HG03139 (cell line): ENCODE data around the gene AFTPH.

Source experiments
- ATAC-seq: cut with Tn5 transposase; IDR thresholded peaks from one replicate; pipeline ENCODE4 v1.9.1; 2021; ENCODE audit not compliant: unreplicated experiment

The AFTPH gene

DNA sequence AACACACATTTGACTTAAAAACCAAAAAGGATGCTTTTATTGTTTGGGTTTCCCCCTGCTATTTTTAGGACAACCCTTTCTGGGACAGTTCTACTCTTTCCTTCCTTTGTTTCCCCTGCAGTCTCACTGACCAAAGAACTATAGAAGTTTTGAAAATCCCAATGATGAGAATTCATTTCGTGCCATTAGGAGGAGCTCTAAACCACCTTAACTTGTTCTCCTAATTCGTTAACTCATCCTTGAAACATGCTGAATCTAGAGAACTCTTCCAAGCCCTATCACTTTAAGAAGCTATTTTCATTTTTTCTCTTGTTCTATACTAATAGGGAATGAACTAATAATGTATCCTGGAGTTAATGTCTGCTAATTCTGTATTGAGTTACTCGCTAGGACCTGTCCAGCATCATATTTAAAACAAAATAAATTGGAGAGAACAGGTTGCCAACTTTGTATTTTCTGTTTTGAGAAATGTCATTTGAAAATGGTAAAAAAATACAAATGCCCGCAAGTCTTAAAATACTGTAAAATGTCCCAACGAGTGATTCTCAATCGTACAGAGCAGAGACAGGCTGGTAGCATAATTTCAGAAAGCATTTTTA lies 62.9 kb downstream of the AFTPH start:
- ATAC-seq: no peak

DNA sequence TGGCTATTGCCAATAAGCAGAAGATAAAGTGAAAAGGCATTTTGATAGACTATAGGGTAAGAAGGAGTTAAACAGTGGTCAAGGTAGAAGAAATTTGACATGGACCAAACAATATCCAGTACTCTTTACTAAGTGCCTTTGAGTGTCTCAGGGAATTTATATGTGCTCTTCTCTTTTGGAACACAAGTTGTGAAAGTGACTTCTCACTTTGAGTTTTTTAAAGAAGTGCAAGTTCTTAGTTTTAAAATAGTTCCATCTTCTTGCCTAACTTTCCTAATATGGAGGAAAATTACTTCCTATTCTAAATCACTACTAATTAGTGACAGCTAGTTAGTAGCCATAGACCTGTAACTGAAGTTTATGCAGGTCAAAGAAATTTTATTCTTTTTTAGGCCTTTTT lies 63.4 kb downstream of the AFTPH start:
- no peak for ATAC-seq

DNA sequence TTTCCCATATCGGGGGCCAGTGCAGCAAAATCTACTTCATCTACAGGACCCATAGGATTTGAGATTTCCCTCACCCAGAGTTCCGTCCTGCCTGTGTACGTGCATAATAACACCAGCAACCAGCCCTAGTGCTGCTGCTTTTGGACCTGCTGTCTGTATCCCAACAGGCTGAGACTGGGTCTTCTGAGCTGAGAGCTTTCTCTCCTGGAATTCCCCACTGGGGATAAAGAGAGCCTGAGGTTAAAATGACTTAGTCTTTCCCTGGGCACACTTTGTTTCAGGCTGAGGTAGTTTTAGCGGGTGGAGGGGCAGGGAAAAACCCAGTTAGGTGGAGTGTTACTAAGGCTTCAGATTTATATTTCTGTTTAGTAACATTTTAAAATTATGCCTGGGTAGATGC lies 67.1 kb downstream of the AFTPH start:
- no peak for ATAC-seq

DNA sequence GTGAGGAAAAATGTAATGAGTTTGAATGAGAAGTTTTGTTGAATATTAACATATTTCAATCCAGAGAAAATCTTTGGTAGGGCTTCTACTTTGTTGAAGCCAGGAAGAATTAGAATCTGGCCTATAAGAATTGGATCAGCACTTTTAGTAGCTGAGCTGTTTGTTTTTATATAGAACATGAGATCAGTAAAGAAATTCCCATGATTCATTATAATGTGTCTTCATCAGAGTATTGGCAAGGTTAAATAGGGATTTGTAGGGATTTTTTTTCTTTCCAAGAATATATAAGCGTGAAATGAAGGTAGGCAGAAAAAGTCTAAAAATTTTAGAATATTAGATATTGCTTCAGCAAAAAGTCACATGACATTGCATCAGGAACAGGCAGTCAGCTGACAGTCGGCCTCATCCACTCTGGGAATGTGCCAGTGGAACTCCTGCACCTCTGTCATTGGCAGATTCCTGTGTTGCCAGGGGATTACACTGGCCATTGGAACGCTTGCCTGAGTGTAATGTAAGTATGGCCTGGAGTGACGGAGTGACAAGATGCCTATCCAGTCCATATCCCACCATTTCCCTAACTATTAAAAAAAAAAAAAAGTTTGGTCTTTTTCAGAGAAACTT lies 69.0 kb downstream of the AFTPH start:
- no peak for ATAC-seq

DNA sequence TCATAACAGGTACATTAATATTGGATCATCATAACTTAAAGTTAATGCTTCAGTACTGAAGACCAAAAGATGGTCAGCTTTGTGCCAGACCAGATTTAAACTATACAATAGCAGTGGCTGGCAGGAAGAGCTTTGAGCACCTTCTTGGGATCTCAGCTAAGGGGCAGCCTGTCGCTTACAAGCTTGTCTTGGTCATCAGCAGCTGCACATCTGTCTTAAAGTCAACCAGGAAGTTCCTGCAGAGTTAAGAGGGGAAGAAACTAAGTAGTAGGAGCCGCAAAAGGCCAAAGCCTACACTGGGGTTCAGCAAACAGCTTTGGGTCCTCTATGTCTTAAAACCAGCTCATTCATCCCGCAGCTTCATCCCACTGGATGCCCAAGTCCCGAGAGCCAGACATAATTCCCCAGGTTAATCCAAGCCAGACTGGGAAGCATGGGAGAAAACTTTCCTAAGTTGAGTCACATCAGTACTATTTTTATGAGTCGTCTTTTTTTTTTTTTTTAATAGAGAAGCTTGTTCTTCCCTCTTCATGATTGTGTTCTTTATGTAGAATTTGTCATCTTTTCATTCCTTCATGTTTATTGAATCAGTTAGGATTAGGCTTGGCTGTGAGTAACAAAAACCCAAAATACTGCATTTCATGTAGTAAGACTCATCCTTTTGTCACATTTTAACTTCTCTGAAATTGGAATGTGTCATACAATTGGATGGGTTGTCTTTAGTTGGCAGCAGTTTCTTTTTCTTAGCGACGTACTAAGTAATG lies 70.3 kb downstream of the AFTPH start:
- ATAC-seq: no peak

DNA sequence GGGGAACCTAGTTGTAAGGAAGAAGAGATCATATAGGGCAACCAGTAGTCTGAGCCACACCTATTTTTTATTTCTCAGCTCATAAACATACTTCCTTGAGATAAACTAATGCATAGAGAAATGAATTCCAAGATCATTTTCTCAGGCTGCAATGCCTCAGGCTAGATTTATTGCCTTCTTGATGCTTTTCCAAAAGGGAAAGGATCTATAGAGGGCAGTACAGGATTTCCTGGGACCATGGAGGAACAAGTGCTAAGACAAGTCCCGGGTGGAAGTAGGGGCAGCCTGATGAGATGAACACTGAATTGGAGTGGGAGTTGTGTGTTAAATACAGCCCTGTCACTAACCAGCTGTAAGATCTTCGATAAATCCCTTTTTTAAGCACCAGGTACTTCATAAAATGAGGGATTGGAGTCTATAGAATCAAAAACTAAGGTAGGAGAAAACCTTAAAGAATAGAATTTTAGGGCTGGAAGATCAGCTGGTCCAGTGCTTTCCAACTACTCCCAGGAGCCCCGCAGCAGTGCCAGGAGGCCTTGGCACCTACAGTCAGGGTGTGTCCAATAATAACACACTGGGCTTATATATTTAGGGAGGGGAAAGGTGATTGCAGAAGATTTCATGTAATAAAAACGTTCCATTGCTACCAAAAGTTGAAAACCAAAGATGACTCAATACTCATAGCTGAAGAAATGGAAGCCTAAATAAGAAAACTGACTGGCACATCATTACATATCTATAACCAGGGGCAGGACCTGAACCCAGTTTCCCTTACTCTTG lies 71.5 kb downstream of the AFTPH start:
- ATAC-seq: no peak

DNA sequence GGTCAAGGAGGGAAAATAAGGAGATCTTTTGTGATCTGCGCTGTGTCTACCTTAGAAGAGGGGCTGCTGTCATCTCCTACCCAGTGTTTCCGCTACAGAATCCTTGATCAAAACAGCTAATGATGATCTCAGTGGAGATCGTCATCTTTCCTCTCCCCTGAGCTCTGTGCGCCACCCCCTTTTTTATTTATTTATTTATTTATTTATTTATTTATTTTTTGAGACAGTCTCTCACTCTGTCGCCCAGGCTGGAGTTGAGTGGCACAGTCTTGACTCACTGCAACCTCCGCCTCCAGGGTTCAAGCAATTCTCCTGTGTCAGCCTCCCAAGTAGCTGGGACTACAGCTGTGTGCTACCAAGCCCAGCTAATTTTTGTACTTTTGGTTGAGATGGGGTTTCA lies 74.1 kb downstream of the AFTPH start:
- ATAC-seq: no peak

DNA sequence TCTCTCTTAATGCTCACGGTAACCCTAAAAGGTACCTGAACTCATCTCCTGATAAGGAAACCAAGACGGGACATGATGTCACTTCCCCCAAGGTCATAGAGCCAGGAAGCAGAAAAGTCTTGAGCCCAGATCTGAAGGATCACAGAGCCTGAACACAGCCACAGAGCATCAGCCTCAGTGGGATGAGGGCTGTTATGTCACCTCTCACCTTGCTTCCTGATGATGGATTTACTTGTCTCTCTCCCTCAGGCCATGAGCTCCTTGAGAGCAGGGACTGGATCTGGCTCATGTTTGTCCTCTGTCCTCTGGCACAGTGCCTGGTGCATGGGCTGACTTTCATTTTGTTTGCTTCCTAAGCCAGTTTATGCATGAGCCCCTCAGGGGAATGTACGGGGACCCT lies 75.3 kb downstream of the AFTPH start:
- ATAC-seq: no peak

DNA sequence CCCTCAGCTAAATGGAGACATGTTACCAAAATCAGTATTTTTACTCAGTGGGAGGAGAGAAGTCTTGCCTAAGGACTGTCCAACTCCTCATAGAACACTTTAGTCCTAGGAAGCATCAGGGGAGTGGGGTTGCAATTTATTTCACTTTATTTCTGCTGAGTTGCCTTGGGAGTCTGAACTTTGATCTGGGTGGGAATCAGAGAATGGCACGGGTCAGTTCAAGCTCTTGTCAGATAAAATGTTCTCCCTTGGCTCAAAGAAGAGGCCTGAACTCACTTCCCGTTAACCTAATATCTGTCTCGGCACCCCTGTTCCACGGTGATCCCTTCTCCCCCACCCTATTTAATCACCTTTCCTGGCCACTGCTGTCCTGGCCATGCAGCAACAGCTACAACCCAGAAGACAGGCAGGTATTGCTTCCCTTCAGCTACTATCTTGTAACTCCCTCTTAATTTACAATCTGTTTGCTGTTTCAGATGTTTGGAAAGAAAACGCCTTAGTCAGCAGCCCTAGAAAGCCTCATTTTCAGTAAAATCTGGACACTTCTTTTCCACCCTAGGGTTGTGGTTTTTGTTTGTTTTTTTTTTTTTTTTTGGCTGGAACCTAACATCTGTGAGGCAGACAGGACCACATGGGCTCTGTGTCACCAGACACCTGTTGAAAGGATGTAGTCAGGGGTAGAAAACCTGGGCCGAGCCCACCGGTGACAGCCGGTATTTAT lies 77.1 kb downstream of the AFTPH start:
- ATAC-seq: no peak

DNA sequence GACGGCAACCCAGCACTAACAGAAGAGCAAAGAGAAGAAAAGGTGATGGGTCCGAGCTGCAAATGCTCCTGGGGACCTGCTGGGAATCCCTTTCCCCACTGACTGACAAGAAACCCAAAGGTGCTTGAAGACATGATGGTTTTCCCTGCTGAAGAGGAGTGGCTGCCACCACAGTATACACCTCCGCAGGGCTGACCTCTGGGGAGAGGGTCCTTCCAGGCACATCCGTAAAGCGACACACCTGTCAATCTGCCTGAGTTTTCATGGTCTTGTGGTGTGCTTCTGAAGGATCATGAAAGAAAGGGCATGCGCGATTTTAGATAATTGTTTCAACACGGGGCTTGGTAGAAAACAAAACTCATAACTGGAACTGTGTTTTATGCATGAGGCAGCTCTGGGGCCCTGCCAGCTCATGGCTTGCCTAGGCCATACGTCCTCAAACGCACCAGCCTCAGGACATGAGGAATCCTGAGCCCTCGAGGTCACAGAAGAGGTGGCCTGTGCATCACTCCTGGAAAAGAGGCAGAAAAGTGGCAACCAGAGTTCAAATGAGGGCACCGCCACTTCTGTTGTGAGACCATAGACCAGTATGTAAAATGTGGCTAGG lies 77.8 kb downstream of the AFTPH start:
- no peak for ATAC-seq

DNA sequence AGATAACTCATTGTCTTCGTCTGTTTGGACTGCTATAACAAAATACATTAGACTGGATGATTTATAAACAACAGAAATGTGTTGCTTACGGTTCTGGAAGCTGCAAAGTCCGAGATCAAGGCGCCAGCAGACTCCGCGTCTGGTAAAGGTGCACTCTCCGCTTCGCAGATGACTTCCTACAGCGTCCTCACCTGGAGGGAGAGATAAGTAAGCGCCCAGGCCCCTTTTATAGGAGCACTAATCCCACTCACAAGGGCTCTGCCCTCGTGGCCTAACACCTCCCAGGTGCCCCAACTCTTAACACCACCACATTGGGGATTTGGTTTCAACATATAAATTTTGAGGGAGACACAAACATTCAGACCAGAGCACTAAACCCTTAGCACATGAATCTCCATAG lies 78.3 kb downstream of the AFTPH start:
- no peak for ATAC-seq

DNA sequence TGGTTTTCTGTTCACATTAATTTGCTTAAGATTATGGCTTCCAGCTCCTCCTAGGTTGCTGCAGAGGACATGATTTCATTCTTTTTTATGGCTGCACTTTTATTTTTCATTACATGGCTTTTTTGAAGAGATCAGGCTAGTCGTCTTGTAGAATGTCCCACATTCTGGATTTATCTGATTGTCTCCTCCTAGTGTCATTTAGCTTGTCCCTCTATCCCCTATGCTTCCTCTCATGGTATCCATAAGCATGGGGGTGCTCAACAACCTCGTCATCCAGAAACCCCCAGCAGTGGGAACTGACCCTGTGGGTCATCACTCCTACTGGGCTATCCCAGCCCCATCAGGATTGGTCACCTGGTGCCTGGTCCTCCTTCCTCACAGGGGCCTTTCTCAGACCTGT lies 80.0 kb downstream of the AFTPH start:
- no peak for ATAC-seq

DNA sequence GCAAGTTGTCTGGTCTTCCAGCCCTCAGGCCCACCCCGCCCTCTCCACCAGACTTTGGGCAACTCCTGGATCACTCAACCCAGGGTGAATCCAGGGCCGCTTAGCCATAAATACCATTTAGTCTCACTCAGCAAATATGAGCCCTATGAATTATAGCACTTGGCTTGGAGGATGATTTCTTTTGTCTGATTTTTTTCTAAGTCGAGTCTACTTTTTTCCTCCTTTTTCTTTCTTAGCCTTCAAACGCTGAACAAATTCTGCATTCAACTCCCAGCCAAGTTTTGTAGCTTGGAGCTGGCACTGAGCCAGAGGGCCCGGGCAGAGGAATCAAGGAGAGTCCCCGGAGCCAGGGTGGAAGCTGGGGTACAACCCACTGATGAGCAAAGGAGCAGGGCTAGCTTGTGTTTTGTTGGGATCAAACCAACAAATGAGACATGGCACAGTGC lies 80.9 kb downstream of the AFTPH start:
- no peak for ATAC-seq

DNA sequence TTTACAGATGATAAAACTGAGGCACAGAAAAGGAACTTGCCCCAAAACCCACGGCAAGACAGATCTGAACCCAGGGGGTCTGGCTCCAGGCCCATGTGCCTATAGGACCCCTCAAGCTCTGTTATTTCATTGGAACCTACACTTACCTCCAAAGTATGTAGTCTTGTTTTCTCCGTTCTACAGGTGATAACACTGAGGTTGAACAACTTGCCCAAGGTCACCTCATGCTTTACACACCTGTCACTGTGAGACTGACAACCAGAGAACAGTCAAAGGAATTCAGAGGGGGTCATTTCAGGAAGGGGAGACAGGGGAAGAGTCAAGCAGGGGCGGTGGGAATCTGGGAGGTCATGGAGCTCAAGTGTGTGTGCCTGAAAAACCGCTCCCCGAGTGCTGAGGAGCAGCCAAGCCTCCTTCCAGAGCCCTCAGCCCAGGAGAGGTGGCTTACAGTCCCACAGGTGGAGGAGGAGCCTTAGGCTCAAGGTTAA lies 81.9 kb downstream of the AFTPH start:
- no peak for ATAC-seq

DNA sequence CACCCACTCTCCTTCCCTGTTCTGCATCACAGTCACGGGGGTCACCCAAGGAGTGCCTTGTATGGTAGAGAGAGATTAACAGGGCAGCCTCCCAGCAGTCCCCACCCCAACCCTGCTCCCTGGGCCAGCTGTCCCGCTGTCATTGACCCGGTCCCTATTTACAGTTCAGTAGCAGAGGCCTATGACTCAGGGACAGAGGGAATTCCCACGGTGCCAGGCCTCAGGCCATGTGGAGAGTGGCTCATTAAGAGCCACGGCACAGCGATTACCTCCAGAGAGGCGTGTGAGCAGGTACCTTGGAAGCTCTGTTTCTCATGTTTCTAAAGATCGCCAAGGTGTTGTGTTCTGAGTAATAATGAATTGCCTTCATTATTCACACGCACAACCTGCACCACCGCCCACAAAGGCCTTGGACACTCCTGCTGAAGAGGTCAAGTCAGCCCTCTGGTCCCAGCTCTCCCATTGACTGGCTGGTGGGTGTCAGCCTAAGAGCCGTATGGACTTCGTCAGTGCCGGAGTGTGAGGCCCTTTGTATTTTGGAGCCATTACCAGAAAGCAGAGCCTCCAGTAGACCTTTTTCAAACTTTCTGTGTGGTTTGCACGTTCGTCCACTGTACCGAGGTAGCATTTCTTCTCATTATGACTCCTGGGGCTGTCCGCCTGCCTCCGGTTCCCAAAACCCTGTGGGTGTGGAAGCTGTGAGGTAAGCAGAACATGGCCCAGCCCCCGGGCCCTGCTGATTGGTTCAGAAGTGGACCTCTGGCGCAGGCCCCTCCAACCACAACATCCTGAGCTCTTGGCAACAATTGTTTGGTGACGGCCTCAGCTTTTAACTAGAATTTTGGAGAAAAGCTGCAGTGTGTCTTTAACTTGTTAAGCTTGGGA lies 82.6 kb downstream of the AFTPH start:
- ATAC-seq: peak; percentile 77

DNA sequence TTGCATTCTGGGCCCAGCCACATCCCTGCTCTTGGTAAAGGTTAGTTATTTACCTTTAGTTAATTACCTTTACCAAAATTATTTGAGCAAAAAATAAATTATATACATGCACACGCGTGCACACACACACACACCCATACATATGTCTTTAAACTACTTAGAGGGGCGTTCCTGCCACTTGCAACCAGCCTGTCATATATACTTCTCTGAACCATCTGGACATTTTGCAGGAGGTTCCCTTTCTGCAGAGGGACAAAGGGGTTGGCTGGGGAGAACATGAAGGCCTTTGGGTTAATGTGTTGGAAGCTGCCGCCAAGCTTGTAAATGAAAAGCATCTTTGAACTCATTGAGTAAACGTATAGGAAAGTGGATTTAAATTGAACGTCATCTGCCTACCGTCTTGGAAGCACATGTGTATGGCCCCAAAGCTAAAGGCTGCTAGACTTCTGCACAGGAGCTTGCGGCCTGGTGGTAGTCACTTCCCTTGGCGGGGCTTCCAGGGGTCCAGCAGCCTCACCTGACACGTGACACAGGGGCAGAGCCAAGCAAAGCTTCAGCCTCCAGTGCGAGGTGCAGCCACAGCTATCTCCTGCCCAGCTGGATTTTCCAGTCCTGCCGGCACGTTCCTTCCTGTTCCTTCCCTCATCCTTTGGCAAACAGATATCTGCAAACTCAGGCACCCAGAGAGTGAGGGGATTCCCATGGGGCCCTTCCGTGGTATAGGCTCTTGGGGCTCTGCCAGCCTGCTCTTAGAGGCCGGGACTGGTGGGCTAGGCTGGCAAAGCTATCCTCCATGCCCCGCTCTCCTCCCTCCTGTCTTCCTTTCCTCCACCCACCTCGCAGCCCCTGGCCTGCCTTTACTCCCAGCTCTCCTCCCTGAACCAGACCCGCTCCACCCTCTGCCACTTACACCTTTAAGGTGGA lies 83.5 kb downstream of the AFTPH start:
- ATAC-seq: no peak

DNA sequence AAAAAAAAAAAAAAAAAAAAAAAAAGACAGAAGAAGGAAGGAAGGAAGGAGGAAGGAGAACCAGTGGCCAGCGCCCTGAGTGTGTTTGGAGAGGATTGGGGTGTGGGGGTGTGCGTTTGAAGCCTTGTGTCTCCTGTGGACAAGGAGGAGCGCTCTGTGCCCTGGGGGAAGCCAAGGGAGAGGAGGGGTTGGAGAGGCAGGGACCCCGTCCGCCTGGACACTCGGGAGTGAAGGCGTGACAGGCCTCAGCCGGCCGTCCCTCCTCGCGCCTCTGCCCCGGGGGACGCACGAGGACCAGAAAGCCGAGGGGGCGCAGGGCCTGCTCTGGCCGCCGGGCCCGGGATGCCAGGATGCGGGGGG lies 84.7 kb downstream of the AFTPH start:
- peak; percentile 4 for ATAC-seq

DNA sequence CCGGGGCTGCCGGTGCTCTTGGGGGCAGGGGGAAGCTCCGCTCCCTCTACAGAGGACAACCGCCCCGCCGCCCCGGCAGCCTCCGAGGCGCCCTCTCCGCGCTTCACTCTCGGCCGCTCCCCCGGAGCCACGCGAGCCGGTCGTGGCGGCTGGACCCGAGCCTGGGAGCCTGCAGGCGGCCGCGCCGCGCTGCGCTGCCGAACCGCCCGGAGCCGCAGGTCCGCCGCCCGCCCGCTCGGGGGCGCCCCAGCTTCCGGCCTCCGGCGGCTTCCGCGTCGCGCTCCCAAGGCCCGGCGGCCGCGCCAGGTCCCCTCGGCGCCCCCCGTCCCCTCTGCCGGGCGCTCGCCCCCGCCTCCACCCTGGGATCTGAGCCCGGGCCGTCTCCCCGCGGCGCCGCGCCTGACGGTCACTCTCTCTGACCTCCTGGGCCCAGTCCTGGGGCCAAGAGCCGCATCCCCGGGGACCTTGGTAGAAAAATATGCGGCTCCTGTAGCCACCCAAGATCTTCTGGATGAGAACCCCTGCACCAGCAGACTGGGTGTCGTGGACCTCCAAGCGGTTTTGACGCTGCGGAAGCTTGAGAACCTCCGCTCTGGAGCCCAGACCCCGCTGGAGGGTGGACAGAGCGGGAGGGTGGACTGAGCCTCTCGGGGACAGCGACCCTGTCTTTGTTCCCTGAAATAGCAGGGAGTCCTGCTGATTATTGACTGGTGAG lies 85.3 kb downstream of the AFTPH start:
- peak; percentile 36 for ATAC-seq
